OCI-LY1 (cell line): Measurements from ENCODE around the gene KANK4.

ENCODE experiments used
- H2AFZ ChIP-seq: fragments of 200-600 bp; sonication (generic), shearing (Covaris generic); 2 replicates; pipeline ENCODE4 v1.6.0; 2014; ENCODE audit warnings: antibody characterized with exemption, mild to moderate bottlenecking, low read length
- H3F3A ChIP-seq: fragments of 200-600 bp; sonication (generic), shearing (Covaris generic); 2 replicates; pipeline ENCODE4 v1.6.0; 2014; ENCODE audit warnings: mild to moderate bottlenecking, antibody characterized with exemption, low read length, moderate library complexity; ENCODE audit not compliant: insufficient read depth
- H3K27ac ChIP-seq: fragments of 200-600 bp; sonication (generic); 2 replicates; pipeline ENCODE4 v1.5.1; 2014; ENCODE audit warnings: low read length, mixed run types, mild to moderate bottlenecking, low read depth; ENCODE audit not compliant: poor library complexity, severe bottlenecking
- H3K27me3 ChIP-seq: fragments of 200-600 bp; sonication (generic); 2 replicates; pipeline ENCODE4 v1.6.0; 2014; ENCODE audit warnings: antibody characterized with exemption, mild to moderate bottlenecking, low read length, moderate library complexity; ENCODE audit not compliant: insufficient read depth
- H3K36me3 ChIP-seq: fragments of 200-600 bp; sonication (generic); 2 replicates; pipeline ENCODE4 v1.6.1; 2014; ENCODE audit warnings: mild to moderate bottlenecking, antibody characterized with exemption, low read length, moderate library complexity, mixed read lengths; ENCODE audit not compliant: insufficient read depth
- H3K4me1 ChIP-seq: fragments of 200-600 bp; sonication (generic); 2 replicates; pipeline ENCODE4 v1.5.1; 2014; ENCODE audit warnings: mild to moderate bottlenecking, low read length, moderate library complexity; ENCODE audit not compliant: insufficient read depth, severe bottlenecking
- H3K4me2 ChIP-seq: fragments of 200-600 bp; sonication (generic), shearing (Covaris generic); 2 replicates; pipeline ENCODE4 v1.6.1; 2014; ENCODE audit warnings: low read length
- H3K4me3 ChIP-seq: fragments of 200-600 bp; sonication (generic); 2 replicates; pipeline ENCODE4 v1.5.1; 2014; ENCODE audit warnings: low read length, low read depth, mild to moderate bottlenecking, mixed read lengths; ENCODE audit not compliant: poor library complexity, severe bottlenecking
- H3K79me2 ChIP-seq: fragments of 200-600 bp; shearing (Covaris generic); 2 replicates; pipeline ENCODE4 v1.6.1; 2016; ENCODE audit warnings: mixed run types, low read length, mixed read lengths; ENCODE audit not compliant: insufficient read depth
- H3K9ac ChIP-seq: fragments of 200-600 bp; sonication (generic), shearing (Covaris generic); 2 replicates; pipeline ENCODE4 v1.6.1; 2014; ENCODE audit warnings: mild to moderate bottlenecking, low read length, mixed read lengths
- H3K9me2 ChIP-seq: fragments of 200-600 bp; sonication (generic), shearing (Covaris generic); 2 replicates; pipeline ENCODE4 v1.6.1; 2014; ENCODE audit warnings: low read depth, mild to moderate bottlenecking, low read length, mixed read lengths
- H3K9me3 ChIP-seq: fragments of 200-600 bp; shearing (Covaris generic); 2 replicates; pipeline ENCODE4 v1.6.1; 2014; ENCODE audit warnings: low read length, mixed read lengths
- H4K20me1 ChIP-seq: fragments of 200-600 bp; sonication (generic), shearing (Covaris generic); 2 replicates; pipeline ENCODE4 v1.6.0; 2016; ENCODE audit warnings: mild to moderate bottlenecking, low read length; ENCODE audit not compliant: insufficient read depth
- EZH2 ChIP-seq: fragments of 200-600 bp; sonication (generic), shearing (Covaris generic); IDR thresholded peaks from 2 replicates; pipeline ENCODE4 v1.8.0; 2017; ENCODE audit warnings: borderline replicate concordance, mixed run types, mild to moderate bottlenecking, antibody characterized with exemption, low read length, moderate library complexity, mixed read lengths
- TF ChIP-seq, protein P1 (sequence below): fragments of 200-600 bp; sonication (generic), shearing (Covaris generic); IDR thresholded peaks from 2 replicates; pipeline ENCODE4 v1.5.1; 2017; ENCODE audit warnings: mild to moderate bottlenecking, antibody characterized with exemption, low read length, moderate library complexity, mixed read lengths

KANK4 gene

GRCh38 chr1:62238507-62238906, 80.7 kb downstream of the KANK4 start:
- H3K9ac ChIP-seq, result no peak overlapping the region
- peaks cover 7% of the 10 kb centered on the region; the same call in 1 of the 2 replicates for H3K27me3 ChIP-seq
- H3K4me1 ChIP-seq, result no peaks in the 10 kb centered on the region
- no peak overlapping the region for H2AFZ ChIP-seq
- no peaks in the 10 kb centered on the region for H3K9me2 ChIP-seq
- H3K4me2 ChIP-seq, result no peak overlapping the region
- no peak overlapping the region for H3K4me3 ChIP-seq
- no peaks in the 10 kb centered on the region for H3K9me3 ChIP-seq
- H3K79me2 ChIP-seq, result no peaks in the 10 kb centered on the region
- H4K20me1 ChIP-seq, result no peaks in the 10 kb centered on the region
- no peak overlapping the region for H3K27ac ChIP-seq
- no peaks in the 10 kb centered on the region for H3K36me3 ChIP-seq
- no peak for TF ChIP-seq EZH2
- TF ChIP-seq, protein P1, sequence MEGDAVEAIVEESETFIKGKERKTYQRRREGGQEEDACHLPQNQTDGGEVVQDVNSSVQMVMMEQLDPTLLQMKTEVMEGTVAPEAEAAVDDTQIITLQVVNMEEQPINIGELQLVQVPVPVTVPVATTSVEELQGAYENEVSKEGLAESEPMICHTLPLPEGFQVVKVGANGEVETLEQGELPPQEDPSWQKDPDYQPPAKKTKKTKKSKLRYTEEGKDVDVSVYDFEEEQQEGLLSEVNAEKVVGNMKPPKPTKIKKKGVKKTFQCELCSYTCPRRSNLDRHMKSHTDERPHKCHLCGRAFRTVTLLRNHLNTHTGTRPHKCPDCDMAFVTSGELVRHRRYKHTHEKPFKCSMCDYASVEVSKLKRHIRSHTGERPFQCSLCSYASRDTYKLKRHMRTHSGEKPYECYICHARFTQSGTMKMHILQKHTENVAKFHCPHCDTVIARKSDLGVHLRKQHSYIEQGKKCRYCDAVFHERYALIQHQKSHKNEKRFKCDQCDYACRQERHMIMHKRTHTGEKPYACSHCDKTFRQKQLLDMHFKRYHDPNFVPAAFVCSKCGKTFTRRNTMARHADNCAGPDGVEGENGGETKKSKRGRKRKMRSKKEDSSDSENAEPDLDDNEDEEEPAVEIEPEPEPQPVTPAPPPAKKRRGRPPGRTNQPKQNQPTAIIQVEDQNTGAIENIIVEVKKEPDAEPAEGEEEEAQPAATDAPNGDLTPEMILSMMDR, result no peak
- H3F3A ChIP-seq, result no peaks in the 10 kb centered on the region

DNA sequence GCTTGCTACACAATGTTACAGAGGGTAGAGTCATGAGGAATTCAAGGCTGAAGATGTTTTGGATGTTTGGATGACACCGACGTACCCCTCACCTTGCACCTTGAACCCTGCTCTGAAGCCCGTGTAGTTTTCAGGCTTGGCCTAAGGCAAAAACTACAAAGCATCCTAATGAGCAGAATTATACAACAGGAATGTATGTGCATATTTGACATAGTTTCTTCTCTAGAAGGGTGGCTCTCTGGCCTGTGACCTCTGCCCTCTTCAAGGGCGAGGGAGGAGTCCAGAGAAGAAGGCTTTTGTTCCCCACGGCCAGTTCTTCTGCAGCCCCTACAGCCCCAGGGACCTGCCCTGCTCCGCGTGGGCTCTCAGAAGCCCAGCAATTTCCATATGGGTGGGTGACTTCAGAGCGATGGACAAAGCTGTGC, 81.3 kb downstream of the KANK4 start:
- Histone ChIP-seq H3F3A (no peaks in the 10 kb centered on the region), H3K4me1 (no peaks in the 10 kb centered on the region), H4K20me1 (no peaks in the 10 kb centered on the region), H3K9ac (no peak overlapping the region), H3K4me3 (no peak overlapping the region), H2AFZ (no peak overlapping the region), H3K4me2 (no peak overlapping the region), H3K9me3 (no peaks in the 10 kb centered on the region), H3K79me2 (no peaks in the 10 kb centered on the region), H3K9me2 (no peaks in the 10 kb centered on the region), H3K27ac (no peak overlapping the region), H3K27me3 (peaks cover 6% of the 10 kb centered on the region; the same call in 1 of the 2 replicates), H3K36me3 (no peaks in the 10 kb centered on the region)
- TF ChIP-seq EZH2, result no peak
- TF ChIP-seq, protein P1, result no peak

GRCh38 chr1:62237361-62237760, 81.9 kb downstream of the KANK4 start:
- no peaks in the 10 kb centered on the region for H3K36me3 ChIP-seq
- no peaks in the 10 kb centered on the region for H3K9me3 ChIP-seq
- H3F3A ChIP-seq, result no peaks in the 10 kb centered on the region
- H2AFZ ChIP-seq, result no peak overlapping the region
- H4K20me1 ChIP-seq, result no peaks in the 10 kb centered on the region
- no peaks in the 10 kb centered on the region for H3K79me2 ChIP-seq
- no peak overlapping the region for H3K9ac ChIP-seq
- H3K4me1 ChIP-seq, result no peaks in the 10 kb centered on the region
- no peak for TF ChIP-seq EZH2
- TF ChIP-seq, protein P1, result no peak
- H3K4me2 ChIP-seq, result no peak overlapping the region
- H3K4me3 ChIP-seq, result no peak overlapping the region
- H3K27ac ChIP-seq, result no peak overlapping the region
- H3K9me2 ChIP-seq, result no peaks in the 10 kb centered on the region
- H3K27me3 ChIP-seq, result 0 out of 2 replicates have a peak, but pooled peaks cover 4% of the 10 kb centered on the region
